Measurements from ENCODE around the gene NPNT.

NPNT gene

GRCh38 chr4:105965183-105965800 lies 70.0 kb downstream of the NPNT start:
- no peak overlapping the region for H3K4me3 ChIP-seq (replicated peaks in 1 of 2; ENCODE audit: low read depth in 2 of 2, low read length in 2 of 2)
- TF ChIP-seq CTCF (IDR thresholded peaks at IDR 0.05; ENCODE audit: low read depth, low read length), result no peak
- no peak for DNase-seq (ENCODE audit: low read depth in 2 of 2)

- no peak overlapping the region for H3K4me3 ChIP-seq (replicated peaks in 1 of 2; ENCODE audit: low read depth in 2 of 2, low read length in 2 of 2)
- DNase-seq (ENCODE audit: low read depth in 2 of 2), result peak; percentile 22 to 75
- TF ChIP-seq CTCF (IDR thresholded peaks at IDR 0.05; ENCODE audit: low read depth, low read length), result no peak
These were observed 70.8 kb downstream of the NPNT start for GRCh38 chr4:105966051-105966450.

- no peak for DNase-seq (ENCODE audit: low read depth in 2 of 2)
- no peak for TF ChIP-seq CTCF (IDR thresholded peaks at IDR 0.05; ENCODE audit: low read depth, low read length)
- no peak overlapping the region for H3K4me3 ChIP-seq (replicated peaks in 1 of 2; ENCODE audit: low read depth in 2 of 2, low read length in 2 of 2)
These were observed 71.9 kb downstream of the NPNT start for GRCh38 chr4:105967058-105967658.

GRCh38 chr4:105969575-105969974 lies 74.3 kb downstream of the NPNT start:
- DNase-seq (ENCODE audit: low read depth in 2 of 2), result no peak
- no peak for TF ChIP-seq CTCF (IDR thresholded peaks at IDR 0.05; ENCODE audit: low read depth, low read length)
- no peak overlapping the region for H3K4me3 ChIP-seq (replicated peaks in 1 of 2; ENCODE audit: low read depth in 2 of 2, low read length in 2 of 2)

GRCh38 chr4:105970371-105970770 lies 75.1 kb downstream of the NPNT start:
- DNase-seq (ENCODE audit: low read depth in 2 of 2), result no peak
- no peak for TF ChIP-seq CTCF (IDR thresholded peaks at IDR 0.05; ENCODE audit: low read depth, low read length)
- no peak overlapping the region for H3K4me3 ChIP-seq (replicated peaks in 1 of 2; ENCODE audit: low read depth in 2 of 2, low read length in 2 of 2)

GRCh38 chr4:105971036-105971435 lies 75.8 kb downstream of the NPNT start:
- TF ChIP-seq CTCF (IDR thresholded peaks at IDR 0.05; ENCODE audit: low read depth, low read length), result no peak
- DNase-seq (ENCODE audit: low read depth in 2 of 2), result no peak
- no peak overlapping the region for H3K4me3 ChIP-seq (replicated peaks in 1 of 2; ENCODE audit: low read depth in 2 of 2, low read length in 2 of 2)

All from cardiac fibroblast (primary cell).